Smooth muscle cell (in vitro differentiated cells): Measurements from ENCODE around the gene FAM114A1. TPM values are rescaled to one million over a fixed set of nuclear protein-coding genes. Genes with fewer than 3 reads are reported as not detected.

ENCODE experiments used
- DNase-seq: peaks from one replicate; lab custom pipeline; 2025; ENCODE audit not compliant: unreplicated experiment; lab: John Stamatoyannopoulos, UW
- H2AFZ ChIP-seq: fragments of 200-600 bp; sonication (generic); 2 replicates; pipeline ENCODE4 v1.6.0; 2016; ENCODE audit warnings: antibody characterized with exemption, low read depth, mild to moderate bottlenecking
- H3F3A ChIP-seq: fragments of 200-600 bp; sonication (generic); 2 replicates; pipeline ENCODE4 v1.6.0; 2017; ENCODE audit warnings: antibody characterized with exemption, low read depth
- H3K27ac ChIP-seq: fragments of 200-600 bp; sonication (generic); 2 replicates; pipeline ENCODE4 v1.5.1; 2016; ENCODE audit warnings: low read depth, mild to moderate bottlenecking
- H3K27me3 ChIP-seq: fragments of 200-600 bp; sonication (generic); 2 replicates; pipeline ENCODE4 v1.6.1; 2016; ENCODE audit warnings: low read depth, mild to moderate bottlenecking
- H3K36me3 ChIP-seq: fragments of 200-600 bp; sonication (generic); 2 replicates; pipeline ENCODE4 v1.5.1; 2016; ENCODE audit warnings: low read depth
- H3K4me1 ChIP-seq: fragments of 200-600 bp; sonication (generic); 2 replicates; pipeline ENCODE4 v1.5.1; 2016; ENCODE audit warnings: low read depth
- H3K4me2 ChIP-seq: fragments of 200-600 bp; sonication (generic); 2 replicates; pipeline ENCODE4 v1.6.0; 2016; ENCODE audit warnings: mild to moderate bottlenecking
- H3K4me3 ChIP-seq: fragments of 200-600 bp; sonication (generic); 2 replicates; pipeline ENCODE4 v1.5.1; 2016; ENCODE audit warnings: mild to moderate bottlenecking
- H3K79me2 ChIP-seq: fragments of 200-600 bp; sonication (generic); 2 replicates; pipeline ENCODE4 v1.6.0; 2016; ENCODE audit warnings: low read depth, mild to moderate bottlenecking
- H3K9ac ChIP-seq: fragments of 200-600 bp; sonication (generic); 2 replicates; pipeline ENCODE4 v1.6.0; 2016; ENCODE audit warnings: low read depth
- H3K9me3 ChIP-seq: fragments of 200-600 bp; sonication (generic); replicated peaks from 2 replicates; pipeline ENCODE4 v1.5.1; 2016; ENCODE audit warnings: low read depth
- H4K20me1 ChIP-seq: fragments of 200-600 bp; sonication (generic); 2 replicates; pipeline ENCODE4 v1.6.0; 2016; ENCODE audit warnings: low read depth
- CTCF ChIP-seq: fragments of 200-600 bp; sonication (generic); IDR thresholded peaks from 2 replicates; pipeline ENCODE4 v1.5.1; 2017; ENCODE audit warnings: borderline replicate concordance, mild to moderate bottlenecking, antibody characterized with exemption; ENCODE audit not compliant: insufficient read depth, poor library complexity, severe bottlenecking
- WGBS: methylation state at CpG from one replicate; pipeline ENCODE4 v1.1.7; 2016; ENCODE audit warnings: low lambda C conversion rate; 5-methylcytosine and 5-hydroxymethylcytosine counted together
- polyA plus RNA-seq: library from polyadenylated mRNA; unstranded; fragments of >200 nt; fragmentation: Nextera tagmentation; extraction: Ambion mirVana; gene quantifications from 2 replicates; pipeline ENCODE4 v1.2.1, GENCODE V29; 2016
- total RNA-seq: library from RNA; depleted of rRNA; stranded (reverse); fragments of >200 nt; gene quantifications from 2 replicates; pipeline ENCODE4 v1.2.3, GENCODE V29; 2014

Gene FAM114A1
- total and polyA plus RNA-seq, 2 experiments from 2014 or later: 213 to 226 TPM

GRCh38 chr4:38870098-38870808, 2.6 kb downstream of the FAM114A1 start:
- H3K9ac ChIP-seq: peak overlapping the region; percentile 16
- no peak overlapping the region for H2AFZ ChIP-seq
- 54% methylated on average over 7 of the region's 7 CpGs for WGBS
- H3K4me1 ChIP-seq: peaks cover 22% of the 10 kb centered on the region
- peak overlapping the region; percentile 87 for H3K4me2 ChIP-seq
- no peak overlapping the region for H3K4me3 ChIP-seq
- H3K27me3 ChIP-seq: no peaks in the 10 kb centered on the region
- H3K27ac ChIP-seq: peak overlapping the region; percentile 99
- no peaks in the 10 kb centered on the region for H3K36me3 ChIP-seq
- H4K20me1 ChIP-seq: peaks cover 59% of the 10 kb centered on the region
- peaks cover 10% of the 10 kb centered on the region for H3F3A ChIP-seq
- DNase-seq: no peak
- H3K79me2 ChIP-seq: peaks cover 76% of the 10 kb centered on the region
- H3K9me3 ChIP-seq: no peaks in the 10 kb centered on the region
- TF ChIP-seq CTCF: no peak

- no peak overlapping the region for H2AFZ ChIP-seq
- no peak for DNase-seq
- H3K27ac ChIP-seq: peak overlapping the region; percentile 99
- peaks cover 22% of the 10 kb centered on the region for H3K4me1 ChIP-seq
- no peaks in the 10 kb centered on the region for H3K9me3 ChIP-seq
- WGBS: 83% methylated on average over 1 of the region's 1 CpG
- H3K9ac ChIP-seq: no peak overlapping the region
- no peak for TF ChIP-seq CTCF
- no peaks in the 10 kb centered on the region for H3K27me3 ChIP-seq
- H4K20me1 ChIP-seq: peaks cover 72% of the 10 kb centered on the region
- no peak overlapping the region for H3K4me3 ChIP-seq
- H3K4me2 ChIP-seq: peak overlapping the region; percentile 87
- peaks cover 87% of the 10 kb centered on the region for H3K79me2 ChIP-seq
- H3K36me3 ChIP-seq: no peaks in the 10 kb centered on the region
- peaks cover 10% of the 10 kb centered on the region for H3F3A ChIP-seq
Observed at GRCh38 chr4:38871593-38871992, 4.0 kb downstream of the FAM114A1 start.

GRCh38 chr4:38872620-38873019, 5.0 kb downstream of the FAM114A1 start:
- Histone ChIP-seq H3K4me3 (no peak overlapping the region), H3K4me1 (peaks cover 18% of the 10 kb centered on the region), H3K4me2 (peak overlapping the region; percentile 87), H3K27me3 (no peaks in the 10 kb centered on the region), H3K27ac (peak overlapping the region; percentile 99), H4K20me1 (peaks cover 82% of the 10 kb centered on the region), H2AFZ (no peak overlapping the region), H3F3A (peaks cover 10% of the 10 kb centered on the region), H3K79me2 (peaks cover 95% of the 10 kb centered on the region), H3K36me3 (no peaks in the 10 kb centered on the region), H3K9ac (peak overlapping the region; percentile 20), H3K9me3 (no peaks in the 10 kb centered on the region)
- 34% methylated on average over 5 of the region's 5 CpGs for WGBS
- DNase-seq: no peak
- no peak for TF ChIP-seq CTCF
